Upper lobe of left lung (tissue), 6 donors: Measurements from ENCODE around the gene ACOXL. TPM values are rescaled to one million over a fixed set of nuclear protein-coding genes. Genes with fewer than 3 reads are reported as not detected.

ENCODE experiments used
- ATAC-seq, 2 donors: fragments of 200-7000 bp; cut with Tn5 transposase; one replicate each; pipeline ENCODE4 v1.9.1; 2022; ENCODE audit warnings: mild to moderate bottlenecking in 2 of 2, moderate library complexity in 2 of 2; ENCODE audit not compliant: low FRiP score in 2 of 2
- DNase-seq, 2 donors: peaks; one replicate each; pipeline ENCODE4 v3.0.0-alpha.2; 2019 to 2020
- H3K27ac ChIP-seq, 4 donors: fragments of 200-600 bp; sonication (generic); one replicate each; pipeline ENCODE4 v1.5.1; 2016 to 2019
- H3K27me3 ChIP-seq, 4 donors: fragments of 200-600 bp; sonication (generic); one replicate each; pipeline ENCODE4 v1.5.1; 2017 to 2019
- H3K36me3 ChIP-seq, 4 donors: fragments of 200-600 bp; sonication (generic); one replicate each; pipeline ENCODE4 v1.5.1; 2016 to 2019
- H3K4me1 ChIP-seq, 4 donors: fragments of 200-600 bp; sonication (generic); one replicate each; pipeline ENCODE4 v1.5.1; 2018 to 2019
- H3K4me3 ChIP-seq, 4 donors: fragments of 200-600 bp; sonication (generic); one replicate each; pipeline ENCODE4 v1.5.1; 2017 to 2019; ENCODE audit warnings: mild to moderate bottlenecking in 2 of 4, moderate library complexity in 1 of 4
- H3K9me3 ChIP-seq, 4 donors: fragments of 200-600 bp; sonication (generic); one replicate each; pipeline ENCODE4 v1.5.1; 2018 to 2019
- CTCF ChIP-seq, 6 experiments: fragments of 450-650 bp in 4 of 6; fragments of 200-600 bp in 2 of 6; sonication (generic) in 2 of 6; IDR thresholded peaks; one replicate each; pipeline ENCODE4 v1.5.1; 2016 to 2019; ENCODE audit warnings: antibody characterized with exemption in 6 of 6
- EP300 ChIP-seq, 4 donors: sonication (generic); formaldehyde crosslinking; IDR thresholded peaks; one replicate each; pipeline ENCODE4 v1.5.1; 2017; ENCODE audit warnings: antibody characterized with exemption in 4 of 4, control low read depth in 2 of 4
- POLR2A ChIP-seq, 4 donors: fragments of 450-650 bp; IDR thresholded peaks; one replicate each; pipeline ENCODE4 v1.5.1; 2016 to 2017; ENCODE audit warnings: antibody characterized with exemption in 4 of 4, mild to moderate bottlenecking in 2 of 4
- POLR2AphosphoS5 ChIP-seq, 2 donors: sonication (generic); formaldehyde crosslinking; IDR thresholded peaks; one replicate each; pipeline ENCODE4 v1.5.1; 2017; ENCODE audit warnings: antibody characterized with exemption in 2 of 2
- WGBS, 2 donors: methylation state at CpG; one replicate each; pipeline ENCODE4 v1.1.5; 2017 to 2018; 5-methylcytosine and 5-hydroxymethylcytosine counted together
- total RNA-seq, 6 donors: library from RNA; depleted of rRNA in 4 of 6; stranded (reverse); fragments of >200 nt in 4 of 6; gene quantifications; one replicate each; pipeline versions ENCODE4 v1.1.0 to v1.2.1, GENCODE V29; 2016 to 2021
- donor health status: DM: no; HTN: no; CAD: no; lungs with moderate emphysema.
- donor health status: DM: no; HTN: yes; CAD: no; lungs with severe emphysema.

Gene ACOXL
- total RNA-seq, 6 donors from 2014 or later = 30.2 to 128 (median 38.0) TPM

DNA sequence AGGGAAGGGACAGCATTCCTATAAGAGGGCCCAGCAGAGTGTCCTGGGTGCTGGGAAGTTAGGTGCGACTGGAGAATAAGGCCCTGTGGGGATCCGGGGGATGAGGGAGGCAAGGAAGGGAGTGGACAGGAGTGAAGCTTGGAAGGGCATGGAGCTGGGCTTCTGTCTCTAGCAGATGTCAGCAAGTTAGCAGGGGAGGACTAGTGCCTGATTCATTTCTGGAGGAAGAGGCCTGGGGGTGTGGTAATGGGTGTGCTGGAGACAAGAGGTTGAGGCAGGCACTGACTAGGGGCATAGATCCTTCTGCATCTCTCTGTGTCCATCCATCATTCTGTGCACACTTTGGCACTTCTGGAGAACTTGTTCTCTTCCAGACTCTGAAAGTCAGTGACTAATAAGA, 134.7 kb downstream of the ACOXL start:
- 91 to 94% methylated on average over 2 of the region's 2 CpGs for WGBS, 2 donors
- no peaks in the 10 kb centered on the region for H3K36me3 ChIP-seq
- ATAC-seq = no peak
- no peak for DNase-seq
- H3K4me3 ChIP-seq = no peak overlapping the region
- no peaks in the 10 kb centered on the region for H3K27me3 ChIP-seq
- TF ChIP-seq EP300 (IDR thresholded peaks at IDR 0.05) (no peak), POLR2AphosphoS5 (IDR thresholded peaks at IDR 0.05) (no peak), CTCF (IDR thresholded peaks at IDR 0.05) (no peak), POLR2A (IDR thresholded peaks at IDR 0.05) (no peak)
- no peaks in the 10 kb centered on the region for H3K4me1 ChIP-seq
- no peak overlapping the region for H3K27ac ChIP-seq
- no peaks in the 10 kb centered on the region for H3K9me3 ChIP-seq

DNA sequence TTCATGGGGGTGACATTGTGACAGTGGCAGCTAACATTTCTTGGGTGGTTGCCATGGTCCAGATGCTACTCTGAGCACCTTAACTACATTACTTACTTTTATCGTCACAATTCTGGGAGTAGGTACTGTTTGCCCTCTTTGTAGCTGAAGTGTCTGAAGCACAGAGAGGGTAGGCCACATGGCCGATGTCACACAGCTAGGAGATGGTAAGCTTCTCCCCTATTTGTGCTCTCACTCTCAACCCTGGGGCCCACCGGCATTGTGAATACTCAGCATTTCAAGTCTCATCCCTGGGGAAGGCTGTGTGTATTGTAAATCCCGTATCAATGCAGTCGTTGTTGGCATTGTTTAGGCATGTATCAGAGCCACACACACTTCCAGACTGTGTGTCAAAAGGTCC, 136.6 kb downstream of the ACOXL start:
- Histone ChIP-seq H3K36me3 (no peaks in the 10 kb centered on the region), H3K27ac (no peak overlapping the region), H3K27me3 (no peaks in the 10 kb centered on the region), H3K9me3 (no peaks in the 10 kb centered on the region), H3K4me3 (no peak overlapping the region), H3K4me1 (no peaks in the 10 kb centered on the region)
- ATAC-seq (no peak), DNase-seq (no peak)
- WGBS, 2 donors = 75 to 89% methylated on average over 5 of the region's 5 CpGs
- TF ChIP-seq POLR2AphosphoS5 (IDR thresholded peaks at IDR 0.05) (no peak), CTCF (IDR thresholded peaks at IDR 0.05) (no peak), EP300 (IDR thresholded peaks at IDR 0.05) (no peak), POLR2A (IDR thresholded peaks at IDR 0.05) (no peak)

DNA sequence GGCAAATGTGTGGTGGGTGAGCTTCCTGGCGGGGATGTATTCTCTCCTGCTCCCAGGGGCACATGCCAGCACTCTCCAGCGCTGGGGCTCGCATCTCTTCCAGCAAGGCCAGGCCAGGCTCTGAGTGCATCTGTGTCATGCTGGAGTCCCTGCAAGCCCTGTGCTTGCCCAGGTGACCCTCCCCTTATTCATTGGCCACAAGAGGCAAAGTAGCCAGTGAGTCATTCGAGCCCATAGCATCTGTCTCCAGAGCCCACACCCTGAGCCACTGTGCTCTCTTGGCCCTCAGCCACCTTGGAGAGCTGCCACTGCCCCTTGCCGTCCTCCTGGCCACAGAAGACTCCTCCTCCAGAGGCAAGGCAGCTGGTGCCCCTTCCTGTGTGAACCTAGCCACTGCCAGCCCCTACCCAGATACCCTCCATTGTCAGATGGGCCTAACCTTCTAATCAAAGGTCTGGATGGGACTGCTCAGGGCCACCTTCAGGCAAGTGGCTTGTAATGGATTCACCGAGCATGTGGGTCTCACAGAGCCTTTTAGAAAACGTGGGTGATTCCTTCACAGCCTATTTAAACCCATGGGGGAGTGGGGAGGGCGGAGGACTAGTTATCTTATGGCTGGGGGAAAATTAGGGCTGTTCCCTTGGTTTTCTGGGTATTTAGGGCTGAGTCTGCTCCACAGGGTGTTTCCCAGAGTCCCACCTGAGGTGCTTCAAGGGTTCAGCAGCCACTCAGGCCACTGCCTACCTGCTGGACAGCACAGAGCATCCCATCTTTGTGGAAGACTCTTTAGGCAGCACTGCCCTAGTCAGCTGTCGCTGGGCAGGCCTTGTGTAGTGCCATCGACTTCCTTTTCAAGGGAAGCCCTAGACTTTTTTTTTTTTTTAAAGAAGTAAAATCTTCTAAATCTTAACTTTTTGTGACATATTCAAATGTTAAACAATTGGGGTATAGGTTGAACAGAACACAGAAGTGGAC, 137.4 kb downstream of the ACOXL start:
- no peak for TF ChIP-seq EP300 (IDR thresholded peaks at IDR 0.05)
- TF ChIP-seq POLR2AphosphoS5 (IDR thresholded peaks at IDR 0.05) = no peak
- no peak for TF ChIP-seq CTCF (IDR thresholded peaks at IDR 0.05)
- no peak for TF ChIP-seq POLR2A (IDR thresholded peaks at IDR 0.05)
- WGBS, 2 donors = 71 to 85% methylated on average over 8 to 10 of the region's 10 CpGs
- Histone ChIP-seq H3K4me3 (no peak overlapping the region), H3K36me3 (no peaks in the 10 kb centered on the region), H3K27ac (no peak overlapping the region), H3K9me3 (no peaks in the 10 kb centered on the region), H3K27me3 (no peaks in the 10 kb centered on the region), H3K4me1 (peaks cover 0 to 2% (median 0%) of the 10 kb centered on the region in 4 donors)
- no peak for ATAC-seq
- no peak for DNase-seq

GRCh38 chr2:110870545-110870944, 138.2 kb downstream of the ACOXL start:
- H3K4me1 ChIP-seq = peaks cover 0 to 10% (median 0%) of the 10 kb centered on the region in 4 donors
- H3K27me3 ChIP-seq = no peaks in the 10 kb centered on the region
- no peak for DNase-seq
- no peaks in the 10 kb centered on the region for H3K9me3 ChIP-seq
- no peak for ATAC-seq
- H3K36me3 ChIP-seq = no peaks in the 10 kb centered on the region
- 64 to 68% methylated on average over 2 of the region's 2 CpGs for WGBS, 2 donors
- no peak overlapping the region for H3K27ac ChIP-seq
- TF ChIP-seq CTCF (IDR thresholded peaks at IDR 0.05) (no peak), EP300 (IDR thresholded peaks at IDR 0.05) (no peak), POLR2A (IDR thresholded peaks at IDR 0.05) (no peak)
- no peak overlapping the region for H3K4me3 ChIP-seq
